COLO829 (cell line): Measurements from ENCODE around the gene DCLK1.
A peak's percentile ranks its signal among the peaks of the same experiment; 100 is the strongest.

Source experiments
- DNase-seq: peaks from one replicate; pipeline ENCODE4 v3.0.0; 2012; ENCODE audit warnings: low spot score

DCLK1 gene

DNA sequence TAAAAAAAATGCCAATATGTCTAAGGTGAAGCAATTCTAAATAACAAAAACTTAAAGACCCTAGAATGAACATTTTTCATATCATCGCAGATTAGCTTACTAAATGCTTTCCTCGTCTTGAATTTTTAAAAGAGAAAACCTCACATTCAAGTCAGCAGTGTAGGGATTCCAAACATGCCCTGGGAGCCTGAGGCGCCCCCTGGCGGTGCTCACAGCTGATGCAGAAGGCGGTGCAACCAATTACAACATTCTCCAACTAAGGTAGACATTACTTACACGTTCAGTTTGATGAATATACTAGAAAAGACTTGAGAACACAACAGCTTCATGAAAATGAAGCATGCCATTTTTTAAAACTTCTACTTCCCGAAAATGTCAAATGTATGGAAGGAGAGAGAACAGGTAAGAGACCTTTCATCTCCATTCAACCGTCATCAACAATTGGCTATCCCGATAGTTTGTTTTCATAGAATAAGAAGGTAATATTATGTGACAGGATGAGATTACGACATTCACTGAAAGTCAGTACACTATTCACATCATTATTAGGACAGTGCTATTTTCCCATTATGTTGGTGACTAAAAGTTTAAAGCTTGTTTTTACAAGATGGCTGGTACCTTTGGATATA is 304.4 kb downstream of the DCLK1 start:
- DNase-seq: no peak

DNA sequence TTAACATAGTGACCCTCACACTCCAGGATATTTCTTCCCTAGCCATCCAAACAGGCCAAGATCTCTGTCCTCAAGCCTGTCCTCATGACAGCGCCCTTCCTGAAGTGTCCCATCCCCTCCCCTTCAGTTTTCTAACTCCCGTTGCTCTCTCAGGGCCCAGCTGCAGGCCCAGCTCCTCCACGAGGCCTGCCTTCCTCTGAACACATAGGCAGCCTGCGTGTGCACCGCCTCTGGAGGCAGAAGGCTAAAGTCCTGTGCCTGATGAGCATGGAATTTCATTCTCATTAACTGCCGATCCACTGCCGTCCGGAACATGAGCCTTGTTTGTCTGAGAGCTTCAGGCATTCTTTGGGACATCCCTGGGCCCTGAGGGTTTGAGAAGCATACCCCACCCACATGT is 306.4 kb downstream of the DCLK1 start:
- DNase-seq: no peak

DNA sequence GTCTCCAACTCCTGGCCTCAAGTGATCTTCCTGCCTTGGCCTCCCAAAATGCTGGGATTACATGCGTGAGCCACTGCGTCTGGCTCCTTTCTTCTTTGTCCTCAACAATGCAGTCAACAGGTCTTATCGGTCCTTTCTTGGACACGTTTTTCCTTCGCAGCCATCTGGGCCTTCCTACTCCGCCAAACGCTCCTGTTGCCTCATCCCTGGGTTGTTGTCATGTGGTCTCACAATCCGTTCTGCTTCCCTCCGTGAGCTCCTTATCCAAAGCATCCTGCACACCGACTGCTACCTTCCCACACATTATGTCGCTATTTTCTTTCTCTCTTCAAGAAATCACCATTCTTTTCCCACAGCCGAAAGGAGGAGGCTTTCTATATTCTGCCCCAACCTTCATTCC is 306.8 kb downstream of the DCLK1 start:
- no peak for DNase-seq

DNA sequence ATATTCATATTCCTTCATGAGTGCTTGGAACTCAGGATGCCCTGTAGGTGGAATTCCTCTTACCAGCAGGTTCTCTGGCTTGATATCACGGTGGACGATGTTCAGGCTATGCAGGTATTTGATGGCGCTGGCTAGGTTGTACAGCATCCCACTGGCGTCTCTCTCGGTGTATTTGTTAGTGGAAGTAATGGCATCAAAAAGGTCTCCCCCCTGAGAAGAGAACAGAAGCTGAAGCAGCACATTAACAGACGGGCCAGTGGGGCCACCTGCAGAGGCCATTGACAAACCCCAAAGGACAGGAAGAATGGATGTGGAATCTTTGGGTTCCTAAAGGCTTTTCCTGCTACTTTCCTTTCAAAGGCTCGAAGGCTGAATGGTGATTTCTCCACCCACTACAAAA is 308.5 kb downstream of the DCLK1 start:
- DNase-seq: no peak

DNA sequence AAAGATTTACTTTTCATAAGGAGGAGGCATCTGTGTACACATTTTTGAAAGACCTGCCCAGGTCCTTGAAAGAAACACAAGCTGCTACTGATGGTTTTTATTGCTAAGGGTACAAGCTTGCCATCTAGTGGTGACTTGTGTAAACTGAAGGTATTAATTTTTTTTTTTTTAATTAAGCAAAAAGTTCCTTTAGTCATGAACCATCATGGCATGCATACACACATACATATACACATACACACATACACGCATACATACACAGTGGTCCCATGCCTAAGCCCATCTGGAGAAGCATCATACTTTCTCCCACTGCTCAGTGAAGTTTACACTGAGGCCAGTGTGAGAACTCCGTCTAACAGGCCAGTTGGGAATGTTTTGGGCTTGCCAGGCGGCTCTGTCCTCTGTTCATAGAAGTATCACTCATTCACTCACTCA is 312.5 kb downstream of the DCLK1 start:
- peak; percentile 38 for DNase-seq

DNA sequence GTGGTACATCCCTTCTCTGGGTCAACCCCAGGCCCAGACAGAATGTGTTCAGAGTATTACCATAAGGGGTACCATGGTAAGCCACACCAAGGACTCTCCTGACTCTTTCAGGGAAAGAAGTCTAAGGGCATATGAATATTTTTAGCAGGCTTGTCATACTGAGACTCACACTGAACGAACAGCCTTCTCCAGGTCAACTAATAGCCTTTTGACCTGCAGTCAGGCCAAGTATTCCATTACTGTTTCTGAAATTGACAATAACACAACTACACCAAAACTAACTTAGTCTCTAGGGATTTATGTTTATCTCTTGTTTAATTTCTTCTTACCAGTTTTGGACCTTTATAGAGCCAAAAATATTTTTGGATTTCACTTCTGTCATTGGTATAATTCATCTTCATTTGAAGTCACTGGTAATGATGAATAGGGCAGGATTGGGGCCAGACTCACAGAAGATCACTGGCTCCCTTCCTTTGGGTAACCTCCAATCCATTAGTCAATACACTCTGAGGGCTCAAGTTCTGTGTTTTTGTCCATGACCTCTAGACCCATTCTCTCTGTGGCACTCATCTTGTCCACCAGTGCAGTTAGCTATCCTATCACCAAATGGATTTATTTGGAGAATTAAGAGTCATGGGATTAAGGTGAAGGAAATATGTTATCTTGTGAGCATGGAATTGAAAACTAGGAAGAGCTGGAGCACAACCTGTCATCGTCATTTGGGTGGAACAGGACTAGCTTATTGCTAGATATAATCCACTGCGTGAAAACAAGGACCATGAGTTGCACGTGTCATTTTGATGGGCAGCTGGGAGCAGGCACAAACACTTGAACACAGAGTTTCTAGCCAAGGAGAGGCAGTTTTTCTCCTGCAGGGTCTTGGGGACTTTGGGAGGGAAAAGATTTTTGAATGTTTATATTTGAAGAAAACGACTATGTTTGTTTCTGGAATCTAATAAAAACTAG is 313.3 kb downstream of the DCLK1 start:
- no peak for DNase-seq

DNA sequence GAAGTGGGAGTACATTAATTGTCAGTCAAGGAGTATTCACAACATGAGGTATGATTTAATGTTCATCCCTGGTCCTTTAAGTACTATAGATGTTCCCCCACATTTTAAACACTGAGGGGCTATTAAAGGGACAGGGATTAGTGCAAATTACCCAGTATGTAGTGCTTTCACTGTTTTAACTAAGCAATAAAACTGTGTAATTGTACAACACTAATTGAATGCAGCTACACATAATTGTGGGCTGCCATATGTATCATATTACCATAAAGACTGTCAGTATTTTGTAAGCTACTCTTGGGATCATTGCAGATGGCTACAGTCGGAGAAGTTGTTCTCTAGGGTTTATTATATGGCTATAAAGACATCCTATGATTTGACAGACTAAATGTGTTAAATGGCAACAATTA is 316.6 kb downstream of the DCLK1 start:
- no peak for DNase-seq

DNA sequence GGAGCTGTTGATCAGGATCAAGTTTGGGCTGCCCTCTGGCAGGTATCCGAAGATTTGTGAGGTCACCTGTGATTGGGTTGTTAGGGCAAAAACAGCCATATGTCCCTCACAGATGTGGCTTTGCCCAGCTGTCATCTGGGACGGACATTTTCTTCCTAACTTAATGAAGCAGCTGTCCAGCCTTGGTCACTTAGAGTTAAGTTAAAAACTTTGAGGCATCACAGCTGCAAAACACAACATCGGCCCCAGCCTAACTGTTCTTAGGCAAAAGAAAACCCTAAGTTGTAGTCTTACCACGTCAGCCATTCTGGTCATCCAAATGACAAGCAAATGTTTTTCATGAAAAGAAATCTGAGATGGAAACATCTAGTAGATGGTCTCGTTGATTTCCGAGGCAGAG is 318.4 kb downstream of the DCLK1 start:
- DNase-seq: no peak

DNA sequence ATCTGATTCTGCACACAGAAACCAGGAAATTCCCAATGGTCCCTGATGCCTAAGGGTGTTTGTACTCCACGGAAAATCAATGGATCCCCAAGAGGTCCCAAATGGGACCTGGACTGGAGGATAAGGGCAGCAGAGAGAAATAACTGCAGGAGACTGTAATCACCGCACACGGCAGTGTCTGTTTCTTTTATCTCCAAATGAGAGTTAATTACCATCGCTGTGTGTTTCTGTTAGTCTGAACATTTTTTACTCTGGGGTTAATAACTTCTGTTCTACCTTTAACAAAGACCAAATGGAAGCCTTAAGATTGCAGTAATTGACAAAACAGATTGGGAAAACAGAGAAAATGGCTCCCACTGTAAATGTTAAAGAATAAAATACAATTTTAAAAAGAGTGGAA is 320.9 kb downstream of the DCLK1 start:
- DNase-seq: no peak

DNA sequence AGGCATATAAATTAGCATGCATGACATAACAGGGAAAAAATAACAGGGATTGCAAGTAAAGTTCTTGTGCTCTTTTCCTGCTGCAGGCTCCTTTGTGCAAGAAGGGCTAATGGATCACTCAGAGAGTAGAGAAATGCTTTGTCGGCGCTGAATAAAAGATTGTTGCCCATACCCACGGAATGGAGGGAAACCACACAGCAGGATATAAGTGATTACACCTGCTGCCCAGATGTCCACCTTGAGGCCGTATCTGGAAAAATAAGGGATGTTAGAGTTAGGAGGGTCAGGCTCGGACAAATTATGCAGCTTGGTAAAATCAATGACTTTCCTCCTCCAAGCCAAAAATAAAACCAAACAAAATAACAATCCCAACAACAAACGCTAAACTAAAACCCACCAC is 322.3 kb downstream of the DCLK1 start:
- DNase-seq: no peak

DNA sequence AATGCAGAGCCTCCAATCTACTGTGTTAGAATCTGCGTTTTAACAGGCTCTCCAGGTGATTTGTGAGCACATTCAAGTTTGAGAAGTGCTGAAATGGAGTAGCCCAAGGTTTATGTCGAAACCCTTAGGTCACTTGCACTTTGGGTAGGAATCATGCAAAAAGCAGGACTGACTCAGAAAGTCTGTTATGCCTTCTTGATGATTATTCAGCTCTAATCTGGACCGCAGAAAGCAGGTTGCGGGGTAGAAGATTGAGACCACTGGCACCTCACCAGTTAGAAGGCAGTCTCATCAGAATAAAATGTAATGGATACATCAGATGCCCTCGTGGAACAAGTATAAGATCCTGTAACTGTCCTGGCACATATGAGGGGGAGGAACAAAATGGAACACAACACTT is 326.3 kb downstream of the DCLK1 start:
- DNase-seq: no peak

DNA sequence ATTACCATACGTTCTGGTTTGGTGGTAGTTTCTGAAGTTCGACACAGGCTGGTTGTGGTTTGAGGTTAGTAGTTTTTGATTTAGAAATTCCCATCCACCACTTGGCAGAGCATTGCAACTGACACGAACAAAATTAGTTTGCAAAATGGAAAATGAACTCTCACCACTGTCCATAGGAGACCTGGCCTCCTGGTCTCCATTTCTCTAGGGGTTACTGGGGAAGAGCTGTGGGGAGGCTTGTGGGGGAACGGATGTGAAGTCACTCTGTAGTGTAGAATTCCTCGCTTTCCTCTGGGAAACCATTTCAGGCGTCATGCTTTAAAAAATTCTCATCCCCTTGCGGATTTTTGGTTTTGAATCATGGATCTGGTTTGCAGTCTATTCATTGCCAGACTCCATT is 333.2 kb downstream of the DCLK1 start:
- DNase-seq: no peak

DNA sequence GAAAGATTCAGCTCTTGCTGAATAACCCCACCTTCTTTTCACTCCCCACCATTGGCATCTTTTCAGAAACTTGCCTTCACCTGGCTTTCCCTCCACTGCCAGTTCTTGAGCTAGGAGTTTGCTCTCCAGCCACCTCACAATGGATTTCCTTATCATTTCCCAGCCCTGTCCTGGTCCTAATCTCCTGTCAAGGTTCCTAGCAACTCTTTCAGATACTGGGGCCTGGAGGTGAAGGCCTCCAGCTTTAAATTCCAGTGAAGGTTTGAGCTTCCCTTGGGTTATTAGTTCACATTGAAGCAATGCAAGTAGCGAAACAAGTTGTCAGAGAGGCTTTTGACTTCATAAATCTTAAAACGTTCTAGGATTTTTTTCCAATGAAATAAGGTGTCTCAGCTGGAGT is 333.9 kb downstream of the DCLK1 start:
- no peak for DNase-seq

DNA sequence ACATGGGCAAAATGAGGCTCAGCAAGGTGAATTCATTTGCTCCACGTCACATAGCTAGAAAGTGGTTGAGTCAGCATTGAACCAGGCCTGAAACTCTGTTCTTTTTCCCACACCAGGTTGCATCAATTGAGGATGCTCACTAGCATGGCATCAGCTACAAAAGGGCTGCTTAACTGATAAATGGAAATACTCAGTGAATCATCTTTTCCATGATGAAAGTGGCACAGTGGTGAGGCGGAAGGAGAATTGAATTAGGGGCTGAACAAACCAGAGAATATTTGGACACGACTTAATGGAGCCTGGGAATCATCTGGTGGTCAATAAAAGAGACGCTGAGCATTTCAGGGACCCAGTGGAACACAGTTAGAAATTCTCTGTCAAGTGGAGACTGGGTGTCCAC is 334.6 kb downstream of the DCLK1 start:
- DNase-seq: no peak

DNA sequence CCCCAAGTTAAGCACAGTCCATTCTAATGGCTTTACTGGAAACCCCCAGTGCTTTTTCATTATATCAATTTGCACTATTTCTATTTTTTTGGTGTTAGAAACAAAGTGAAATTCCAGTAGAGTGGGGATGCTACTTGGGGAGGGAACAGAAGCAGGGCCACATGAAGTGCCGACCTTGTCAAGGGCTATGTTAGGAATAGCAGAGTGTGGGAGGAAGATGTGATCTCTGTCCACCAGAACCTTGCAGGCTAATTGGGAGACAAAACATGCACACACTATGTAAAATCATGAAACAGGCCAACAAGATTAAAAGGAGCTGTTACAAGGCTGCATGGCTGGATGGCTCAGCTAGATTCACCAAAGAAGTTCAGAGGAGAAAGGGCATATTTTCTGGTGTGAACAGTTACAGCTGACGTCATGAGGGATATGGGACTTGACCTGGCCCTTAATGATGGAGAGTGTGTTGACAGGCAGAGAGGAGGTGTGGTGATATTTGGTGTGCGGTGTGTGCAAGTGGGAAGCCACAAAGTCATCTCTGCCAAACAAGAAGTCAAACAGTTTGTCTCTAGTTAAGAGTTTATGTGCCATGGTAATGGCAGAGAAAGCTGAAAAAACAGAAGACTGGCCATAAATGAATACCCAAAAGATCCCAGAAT is 336.3 kb downstream of the DCLK1 start:
- no peak for DNase-seq

DNA sequence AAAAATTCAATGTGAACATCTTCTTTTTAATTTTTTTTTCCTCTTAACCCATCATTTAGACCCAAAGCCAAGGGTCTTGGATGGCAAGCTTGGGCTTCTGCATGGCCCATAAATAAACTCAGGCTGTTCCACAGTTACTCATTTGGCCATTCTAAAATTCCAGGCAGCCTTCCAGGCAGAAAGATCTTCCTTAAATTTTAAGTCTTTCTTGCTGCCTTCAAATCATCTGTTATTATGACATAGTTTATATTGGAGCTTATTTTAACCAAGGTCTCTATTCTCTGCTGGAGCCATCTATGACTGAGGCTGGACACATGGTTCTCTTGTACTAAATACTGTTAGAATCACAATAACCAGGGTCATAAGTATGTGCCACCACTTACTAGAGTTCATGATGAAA is 337.4 kb downstream of the DCLK1 start:
- DNase-seq: no peak

DNA sequence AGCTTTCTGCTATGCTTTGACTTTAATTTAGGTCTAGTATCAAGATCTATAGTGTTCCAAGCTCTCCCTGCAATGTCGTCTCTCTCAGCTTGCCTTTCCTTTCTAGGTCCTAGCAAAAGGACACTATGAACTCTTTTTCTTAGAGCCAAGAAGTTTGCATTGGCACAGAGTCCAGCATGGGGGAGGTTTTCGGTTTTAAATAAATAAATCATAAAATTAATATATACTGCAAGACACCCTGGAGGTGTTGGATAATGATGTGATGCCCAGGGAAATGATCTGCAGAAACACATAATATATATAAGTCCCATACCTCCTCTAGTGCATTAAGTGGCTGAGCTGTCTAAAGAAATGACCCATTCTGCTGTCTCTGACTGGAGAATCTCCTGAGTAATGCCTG is 338.3 kb downstream of the DCLK1 start:
- DNase-seq: no peak

DNA sequence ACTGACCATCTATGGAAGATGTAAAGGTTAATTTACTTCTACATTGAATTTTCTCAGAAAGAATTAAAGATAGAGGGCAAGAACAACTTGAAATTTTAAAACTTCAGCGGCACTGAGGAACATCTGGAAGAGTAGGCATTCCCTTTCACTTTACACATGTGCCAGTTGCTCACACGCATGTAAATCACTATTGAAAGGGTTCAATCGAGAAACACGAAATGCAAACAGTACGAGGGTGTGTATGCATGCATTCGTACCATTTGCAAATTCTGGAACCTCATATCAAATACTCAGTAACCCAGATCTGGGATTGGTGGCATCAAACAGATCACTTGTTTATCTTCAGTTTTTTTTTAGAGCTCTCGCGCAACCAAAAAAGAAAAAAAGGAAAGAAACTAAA is 339.2 kb downstream of the DCLK1 start:
- DNase-seq: no peak

DNA sequence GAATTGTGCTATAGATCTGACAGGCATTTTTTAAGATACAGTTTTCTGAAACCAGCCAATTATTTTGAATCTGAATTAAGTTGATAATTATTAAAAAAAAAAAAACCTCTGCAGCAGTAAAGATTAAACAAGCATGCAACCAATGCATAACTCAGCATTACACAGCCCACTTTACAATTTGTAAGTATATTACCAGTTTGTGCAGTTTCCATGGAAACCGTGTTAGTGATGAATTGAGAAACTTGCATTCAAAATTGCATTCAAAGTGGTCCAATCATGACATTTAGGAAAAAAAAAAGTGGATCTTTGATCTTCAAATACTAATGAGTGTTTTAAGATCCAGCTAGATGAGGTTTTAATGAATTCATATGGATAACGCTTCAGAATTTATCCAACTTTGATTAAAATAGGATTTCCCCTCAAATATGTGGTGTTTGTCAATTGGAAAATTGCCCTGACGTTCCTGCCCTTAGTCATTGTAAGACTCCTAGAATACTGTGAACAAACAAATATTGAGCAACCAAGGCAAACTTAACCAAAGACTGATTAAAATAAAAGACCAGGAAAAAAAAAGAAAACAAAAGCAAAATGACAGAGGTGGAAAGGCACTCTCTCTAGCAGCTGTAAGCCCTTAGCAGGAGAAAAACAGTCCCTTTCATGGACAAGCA is 339.9 kb downstream of the DCLK1 start:
- no peak for DNase-seq

DNA sequence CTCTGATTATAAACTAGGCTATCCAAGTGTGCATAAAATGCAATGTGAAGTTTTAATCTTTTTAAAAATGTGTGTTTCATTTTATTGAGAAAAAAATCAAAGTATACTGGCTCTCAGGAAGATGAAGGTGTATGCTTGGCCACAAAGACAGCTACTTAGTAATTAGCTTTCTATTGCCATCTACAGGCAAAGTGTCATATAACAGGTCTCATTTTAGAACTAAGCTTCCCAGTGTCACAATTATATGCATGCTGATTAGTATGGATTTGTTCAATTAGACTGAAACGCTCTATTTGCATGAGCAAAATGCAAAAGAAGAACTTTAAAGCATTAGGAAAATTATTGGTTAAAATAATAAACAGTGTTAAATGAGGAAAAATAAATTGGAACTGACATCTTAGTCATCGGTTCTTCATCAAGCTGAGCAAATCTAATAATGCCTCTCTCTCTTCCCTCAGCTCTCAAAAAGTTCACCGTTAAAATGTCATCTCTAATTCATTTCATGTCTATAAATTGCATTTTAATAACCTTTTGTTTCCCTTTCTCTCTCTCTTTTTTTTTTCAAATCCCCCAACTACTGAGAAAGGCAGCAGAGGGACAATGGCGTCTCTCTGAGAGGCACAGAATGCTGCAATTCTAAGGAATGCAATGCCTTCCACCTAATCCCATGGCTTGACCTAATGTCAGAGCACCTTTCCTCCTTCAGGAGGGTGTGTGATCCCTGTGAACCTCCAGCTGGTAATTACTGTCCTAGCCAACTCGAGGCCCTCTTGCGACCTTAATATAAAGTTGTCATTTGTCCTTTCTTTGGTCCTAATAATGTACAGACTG is 341.6 kb downstream of the DCLK1 start:
- peak; percentile 43 for DNase-seq

DNA sequence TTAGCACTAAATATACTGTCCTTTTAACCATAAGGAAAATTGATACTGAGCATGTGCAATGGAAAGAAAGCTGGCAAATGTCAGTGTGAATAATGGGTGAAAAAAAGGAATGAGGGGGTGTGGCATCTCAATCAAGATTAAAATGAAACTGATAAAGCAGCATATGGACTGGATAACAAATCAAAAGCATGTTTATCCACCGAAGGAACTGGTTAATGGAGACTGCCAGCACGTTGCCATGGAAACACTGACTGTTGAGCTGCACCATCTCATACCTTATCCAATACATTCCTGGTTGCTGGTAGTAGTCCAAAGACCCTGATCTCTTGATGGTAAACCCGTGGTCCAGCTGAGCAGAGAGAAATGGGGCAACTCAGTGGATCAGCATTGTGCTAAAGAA is 343.2 kb downstream of the DCLK1 start:
- DNase-seq: no peak
